CD4-positive, alpha-beta memory T cell (primary cell): Measurements from ENCODE around the gene DNAJC18. TPM values are rescaled to one million over a fixed set of nuclear protein-coding genes. Genes with fewer than 3 reads are reported as not detected.

Source experiments
- CTCF ChIA-PET: fragments of 350-600 bp; sonication (Branson Sonifier 250); formaldehyde crosslinking; loops from one replicate; lab custom pipeline; 2021; ENCODE audit warnings: inconsistent platforms; ENCODE audit not compliant: partially characterized antibody; lab: Charles Lee
- POLR2A ChIA-PET: fragments of 350-600 bp; sonication (Branson Sonifier 250); formaldehyde crosslinking; loops from one replicate; lab custom pipeline; 2021; ENCODE audit not compliant: partially characterized antibody; lab: Charles Lee
- DNase-seq, 5 donors: peaks; one replicate each; pipeline versions ENCODE4 v3.0.0 to v3.0.0-alpha.2; 2020 to 2022; ENCODE audit warnings: mixed read lengths in 1 of 5
- H3K27ac ChIP-seq: one replicate; pipeline ENCODE4 v1.7.0; 2013; ENCODE audit warnings: low read depth, low read length
- H3K27me3 ChIP-seq: 2 replicates; pipeline ENCODE4 v1.7.0; 2013; ENCODE audit warnings: mild to moderate bottlenecking, low read length, moderate library complexity; ENCODE audit not compliant: insufficient read depth
- H3K36me3 ChIP-seq: 2 replicates; pipeline ENCODE4 v1.7.0; 2013; ENCODE audit warnings: mild to moderate bottlenecking, low read length, moderate library complexity; ENCODE audit not compliant: insufficient read depth
- H3K4me1 ChIP-seq: 2 replicates; pipeline ENCODE4 v1.7.0; 2013; ENCODE audit warnings: mild to moderate bottlenecking, low read length, moderate library complexity; ENCODE audit not compliant: insufficient read depth
- H3K4me3 ChIP-seq, 2 donors: one replicate each; pipeline ENCODE4 v1.7.0; 2013; ENCODE audit warnings: low read length in 2 of 2, mild to moderate bottlenecking in 1 of 2
- H3K9me3 ChIP-seq, 2 donors: one replicate each; pipeline ENCODE4 v1.7.0; 2013; ENCODE audit warnings: low read length in 2 of 2, control low read depth in 1 of 2; ENCODE audit not compliant: control insufficient read depth in 1 of 2
- H3K27ac Mint-ChIP-seq, 7 donors: one replicate each; pipeline ENCODE4 v1.8.0; 2020 to 2021; ENCODE audit warnings: mixed read lengths in 7 of 7, mild to moderate bottlenecking in 6 of 7, inconsistent platforms in 3 of 7, moderate library complexity in 3 of 7
- H3K27me3 Mint-ChIP-seq, 2 donors: one replicate each; pipeline ENCODE4 v1.8.0; 2020 to 2021; ENCODE audit warnings: mixed read lengths in 2 of 2
- H3K36me3 Mint-ChIP-seq, 2 donors: one replicate each; pipeline ENCODE4 v1.8.0; 2020 to 2021; ENCODE audit warnings: mixed read lengths in 2 of 2, inconsistent platforms in 1 of 2, mild to moderate bottlenecking in 1 of 2
- H3K4me1 Mint-ChIP-seq, 4 donors: one replicate each; pipeline ENCODE4 v1.8.0; 2020 to 2021; ENCODE audit warnings: mixed read lengths in 4 of 4, mild to moderate bottlenecking in 1 of 4
- H3K4me3 Mint-ChIP-seq, 8 donors: one replicate each; pipeline ENCODE4 v1.8.0; 2020 to 2021; ENCODE audit warnings: mixed read lengths in 8 of 8, mild to moderate bottlenecking in 7 of 8, moderate library complexity in 6 of 8, inconsistent platforms in 3 of 8
- H3K9me3 Mint-ChIP-seq, 8 donors: one replicate each; pipeline ENCODE4 v1.8.0; 2020 to 2021; ENCODE audit warnings: mixed read lengths in 8 of 8, mild to moderate bottlenecking in 5 of 8, inconsistent platforms in 3 of 8, moderate library complexity in 1 of 8
- intact Hi-C: fragments of 100-400 bp; cut with micrococcal nuclease; formaldehyde crosslinking; loops from one replicate; pipeline ENCODE4 v1.15.1; 2023
- polyA plus RNA-seq, 2 donors: library from polyadenylated mRNA; unstranded; fragments of 300-500 nt; fragmentation: Illumina TruSeq; gene quantifications; one replicate each; pipeline ENCODE4 v1.2.3, GENCODE V29; 2021
- total RNA-seq, 2 experiments: library from RNA; stranded (reverse); gene quantifications; one replicate each; pipeline ENCODE4 v1.2.3, GENCODE V29; 2021

DNAJC18 gene
- total and polyA plus RNA-seq, 4 experiments from 2014 or later: 1.8 to 7.3 (median 6.4) TPM

DNA sequence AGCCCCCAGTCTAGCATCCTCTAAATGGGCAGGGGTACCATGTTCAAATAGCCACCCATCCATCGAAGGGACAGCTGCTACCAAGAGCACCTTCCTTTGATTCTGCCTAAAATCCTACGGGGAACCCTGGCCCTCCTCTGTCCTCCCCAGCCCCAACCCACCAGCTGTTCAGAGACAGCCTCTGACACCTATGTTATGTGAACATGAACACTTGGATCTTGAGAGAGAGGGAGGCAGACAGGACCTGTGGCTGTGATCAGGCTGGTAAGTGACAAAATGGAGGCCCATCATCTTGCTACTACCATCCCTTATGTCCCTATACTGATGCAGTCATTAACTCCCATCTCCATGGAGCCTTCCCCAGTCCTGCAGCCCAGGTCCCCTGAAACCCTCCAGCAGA lies 64.4 kb downstream of the DNAJC18 start:
- no peak overlapping the region for H3K4me3 ChIP-seq
- POLR2A ChIA-PET: no interaction called here
- H3K27me3 Mint-ChIP-seq: no peaks in the 10 kb centered on the region
- peak overlapping the region in 1 of 7 donors; percentile 41 for H3K27ac Mint-ChIP-seq
- H3K27me3 ChIP-seq: no peaks in the 10 kb centered on the region
- DNase-seq: no peak
- H3K36me3 Mint-ChIP-seq: peaks cover 18 to 25% of the 10 kb centered on the region in 2 donors
- intact Hi-C loops: no loop called here
- H3K27ac ChIP-seq: no peak overlapping the region
- H3K9me3 ChIP-seq: no peaks in the 10 kb centered on the region
- H3K4me1 Mint-ChIP-seq: peaks cover 0 to 6% (median under 1%) of the 10 kb centered on the region in 4 donors
- peaks cover 12% of the 10 kb centered on the region for H3K36me3 ChIP-seq
- H3K4me1 ChIP-seq: no peaks in the 10 kb centered on the region
- no peaks in the 10 kb centered on the region for H3K9me3 Mint-ChIP-seq
- CTCF ChIA-PET: no interaction called here
- no peak overlapping the region for H3K4me3 Mint-ChIP-seq

- no peaks in the 10 kb centered on the region for H3K4me1 ChIP-seq
- H3K27me3 ChIP-seq: no peaks in the 10 kb centered on the region
- no peak overlapping the region for H3K4me3 ChIP-seq
- Mint-ChIP-seq H3K36me3 (peaks cover 24 to 42% of the 10 kb centered on the region in 2 donors), H3K4me3 (no peak overlapping the region), H3K4me1 (peaks cover 0 to 6% (median under 1%) of the 10 kb centered on the region in 4 donors), H3K9me3 (no peaks in the 10 kb centered on the region), H3K27me3 (no peaks in the 10 kb centered on the region), H3K27ac (no peak overlapping the region)
- POLR2A ChIA-PET: interaction anchor here (0.8 kb wide), 1 partner anchor 98 kb away, joined by 4 read pairs; no protein-coding TSS in a partner anchor
- no peaks in the 10 kb centered on the region for H3K9me3 ChIP-seq
- DNase-seq: no peak
- peaks cover 20% of the 10 kb centered on the region for H3K36me3 ChIP-seq
- no peak overlapping the region for H3K27ac ChIP-seq
- CTCF ChIA-PET: no interaction called here
- intact Hi-C loops: no loop called here
These were observed 67.6 kb downstream of the DNAJC18 start for GRCh38 chr5:139371482-139372435.

DNA sequence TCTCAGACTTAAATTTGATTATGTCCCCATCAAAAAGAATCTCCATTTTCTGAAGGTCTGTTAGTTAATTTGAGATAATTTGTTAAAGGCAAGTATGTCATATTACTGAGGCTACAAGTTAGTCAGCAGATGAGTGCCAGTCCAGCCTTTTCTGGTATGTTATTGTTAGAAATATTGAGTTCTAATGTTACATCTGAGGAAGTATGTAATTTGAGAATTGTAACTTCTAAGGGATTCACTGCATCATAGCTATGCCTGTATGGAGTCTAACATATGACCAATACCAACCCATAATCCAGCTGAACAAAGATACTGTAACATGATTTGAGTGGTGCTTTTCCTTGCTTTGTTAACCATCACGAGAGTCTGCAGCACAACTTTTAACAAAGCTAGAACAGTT lies 70.1 kb downstream of the DNAJC18 start:
- ChIA-PET POLR2A (interaction anchor here (0.8 kb wide), 1 partner anchor 27 kb away, joined by 3 read pairs; no protein-coding TSS in a partner anchor), CTCF (interaction anchor here (1.3 to 1.9 kb wide), 3 partner anchors 12 to 544 kb away, joined by 3 to 5 read pairs (median 4); no protein-coding TSS in a partner anchor)
- Mint-ChIP-seq H3K9me3 (no peaks in the 10 kb centered on the region), H3K27me3 (no peaks in the 10 kb centered on the region), H3K4me3 (no peak overlapping the region), H3K4me1 (peaks cover 0 to 6% (median under 1%) of the 10 kb centered on the region in 4 donors), H3K36me3 (peaks cover 35 to 60% of the 10 kb centered on the region in 2 donors), H3K27ac (no peak overlapping the region)
- no peak for DNase-seq
- Histone ChIP-seq H3K4me3 (no peak overlapping the region), H3K27me3 (no peaks in the 10 kb centered on the region), H3K4me1 (no peaks in the 10 kb centered on the region), H3K9me3 (no peaks in the 10 kb centered on the region), H3K36me3 (peaks cover 35% of the 10 kb centered on the region), H3K27ac (no peak overlapping the region)
- intact Hi-C loops: no loop called here

DNA sequence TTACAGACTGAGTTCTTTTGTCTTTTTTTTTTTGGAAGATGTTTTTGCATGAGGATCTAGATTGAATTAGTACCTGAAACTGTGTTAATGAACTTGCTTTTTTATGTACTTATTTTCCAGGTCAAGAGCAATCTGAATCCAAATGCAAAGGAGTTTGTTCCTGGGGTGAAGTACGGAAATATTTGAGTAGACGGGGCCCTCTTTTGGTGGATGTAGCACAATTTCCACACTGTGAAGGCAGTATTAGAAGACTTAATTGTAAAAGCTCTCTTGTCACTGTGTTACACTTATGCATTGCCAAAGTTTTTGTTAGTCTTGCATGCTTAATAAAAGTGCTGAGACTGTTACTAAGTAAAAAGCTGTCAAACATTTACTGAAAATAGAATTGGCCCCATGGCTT lies 70.7 kb downstream of the DNAJC18 start:
- peaks cover 36 to 65% of the 10 kb centered on the region in 2 donors for H3K36me3 Mint-ChIP-seq
- peak overlapping the region in 1 of 7 donors; percentile 22 for H3K27ac Mint-ChIP-seq
- Histone ChIP-seq H3K27ac (no peak overlapping the region), H3K4me3 (no peak overlapping the region), H3K27me3 (no peaks in the 10 kb centered on the region), H3K4me1 (no peaks in the 10 kb centered on the region), H3K36me3 (peaks cover 41% of the 10 kb centered on the region), H3K9me3 (no peaks in the 10 kb centered on the region)
- ChIA-PET CTCF (interaction anchor here (0.6 to 2.4 kb wide), 5 partner anchors 11 to 544 kb away, joined by 3 to 6 read pairs (median 4); no protein-coding TSS in a partner anchor), POLR2A (interaction anchor here (0.6 to 0.8 kb wide), 3 partner anchors 26 to 37 kb away, joined by 3 read pairs; no protein-coding TSS in a partner anchor)
- no peaks in the 10 kb centered on the region for H3K27me3 Mint-ChIP-seq
- intact Hi-C loops: no loop called here
- H3K4me3 Mint-ChIP-seq: no peak overlapping the region
- DNase-seq: no peak
- H3K9me3 Mint-ChIP-seq: no peaks in the 10 kb centered on the region
- H3K4me1 Mint-ChIP-seq: peaks cover 0 to 3% (median under 1%) of the 10 kb centered on the region in 4 donors

- H3K36me3 Mint-ChIP-seq: peaks cover 32 to 48% of the 10 kb centered on the region in 2 donors
These were observed 74.9 kb downstream of the DNAJC18 start for GRCh38 chr5:139364466-139364865.

GRCh38 chr5:139363937-139364336 lies 75.4 kb downstream of the DNAJC18 start:
- H3K4me1 Mint-ChIP-seq: peaks cover 1 to 17% (median 6%) of the 10 kb centered on the region in 4 donors
- Histone ChIP-seq H3K4me1 (no peaks in the 10 kb centered on the region), H3K27ac (no peak overlapping the region), H3K9me3 (no peaks in the 10 kb centered on the region), H3K36me3 (peaks cover 27% of the 10 kb centered on the region), H3K4me3 (no peak overlapping the region), H3K27me3 (no peaks in the 10 kb centered on the region)
- ChIA-PET POLR2A (interaction anchor here (0.8 to 1.1 kb wide), 2 partner anchors 10 to 166 kb away, joined by 3 to 6 read pairs; partner anchors contain the start of gene SIL1), CTCF (no interaction called here)
- intact Hi-C loops: no loop called here
- H3K27me3 Mint-ChIP-seq: no peaks in the 10 kb centered on the region
- H3K27ac Mint-ChIP-seq: no peak overlapping the region
- H3K9me3 Mint-ChIP-seq: no peaks in the 10 kb centered on the region
- H3K4me3 Mint-ChIP-seq: no peak overlapping the region
- DNase-seq: no peak
- H3K36me3 Mint-ChIP-seq: peaks cover 32 to 45% of the 10 kb centered on the region in 2 donors

More at GRCh38 chr5:139364466-139364865, 74.9 kb downstream of the DNAJC18 start:
- Mint-ChIP-seq H3K27ac (no peak overlapping the region), H3K9me3 (no peaks in the 10 kb centered on the region), H3K27me3 (no peaks in the 10 kb centered on the region), H3K4me1 (peaks cover 1 to 15% (median 6%) of the 10 kb centered on the region in 4 donors), H3K4me3 (no peak overlapping the region)
- H3K27ac ChIP-seq: no peak overlapping the region
- H3K36me3 ChIP-seq: peaks cover 30% of the 10 kb centered on the region
- ChIA-PET POLR2A (no interaction called here), CTCF (no interaction called here)
- H3K9me3 ChIP-seq: no peaks in the 10 kb centered on the region
- no peaks in the 10 kb centered on the region for H3K27me3 ChIP-seq
- no peaks in the 10 kb centered on the region for H3K4me1 ChIP-seq
- H3K4me3 ChIP-seq: no peak overlapping the region
- no peak for DNase-seq
- intact Hi-C loops: no loop called here

GRCh38 chr5:139361835-139362429 lies 77.4 kb downstream of the DNAJC18 start:
- Mint-ChIP-seq H3K27me3 (no peaks in the 10 kb centered on the region), H3K4me3 (no peak overlapping the region), H3K36me3 (peaks cover 37 to 40% of the 10 kb centered on the region in 2 donors), H3K9me3 (no peaks in the 10 kb centered on the region), H3K4me1 (peaks cover 9 to 34% (median 19%) of the 10 kb centered on the region in 4 donors), H3K27ac (peak overlapping the region in 1 of 7 donors; percentile 73)
- intact Hi-C loops: no loop called here
- H3K4me1 ChIP-seq: no peaks in the 10 kb centered on the region
- H3K4me3 ChIP-seq: no peak overlapping the region
- POLR2A ChIA-PET: no interaction called here
- peaks cover 23% of the 10 kb centered on the region for H3K36me3 ChIP-seq
- no peak for DNase-seq
- no peaks in the 10 kb centered on the region for H3K9me3 ChIP-seq
- CTCF ChIA-PET: interaction anchor here (1.1 kb wide), 1 partner anchor 111 kb away, joined by 3 read pairs; no protein-coding TSS in a partner anchor
- H3K27me3 ChIP-seq: no peaks in the 10 kb centered on the region
- no peak overlapping the region for H3K27ac ChIP-seq
